Measurements from ENCODE around the gene E2F4. TPM values are rescaled to one million over a fixed set of nuclear protein-coding genes. Genes with fewer than 3 reads are reported as not detected.

The E2F4 gene
- total and polyA plus RNA-seq, 11 donors = 25.2 to 71.3 (median 33.7) TPM

DNA sequence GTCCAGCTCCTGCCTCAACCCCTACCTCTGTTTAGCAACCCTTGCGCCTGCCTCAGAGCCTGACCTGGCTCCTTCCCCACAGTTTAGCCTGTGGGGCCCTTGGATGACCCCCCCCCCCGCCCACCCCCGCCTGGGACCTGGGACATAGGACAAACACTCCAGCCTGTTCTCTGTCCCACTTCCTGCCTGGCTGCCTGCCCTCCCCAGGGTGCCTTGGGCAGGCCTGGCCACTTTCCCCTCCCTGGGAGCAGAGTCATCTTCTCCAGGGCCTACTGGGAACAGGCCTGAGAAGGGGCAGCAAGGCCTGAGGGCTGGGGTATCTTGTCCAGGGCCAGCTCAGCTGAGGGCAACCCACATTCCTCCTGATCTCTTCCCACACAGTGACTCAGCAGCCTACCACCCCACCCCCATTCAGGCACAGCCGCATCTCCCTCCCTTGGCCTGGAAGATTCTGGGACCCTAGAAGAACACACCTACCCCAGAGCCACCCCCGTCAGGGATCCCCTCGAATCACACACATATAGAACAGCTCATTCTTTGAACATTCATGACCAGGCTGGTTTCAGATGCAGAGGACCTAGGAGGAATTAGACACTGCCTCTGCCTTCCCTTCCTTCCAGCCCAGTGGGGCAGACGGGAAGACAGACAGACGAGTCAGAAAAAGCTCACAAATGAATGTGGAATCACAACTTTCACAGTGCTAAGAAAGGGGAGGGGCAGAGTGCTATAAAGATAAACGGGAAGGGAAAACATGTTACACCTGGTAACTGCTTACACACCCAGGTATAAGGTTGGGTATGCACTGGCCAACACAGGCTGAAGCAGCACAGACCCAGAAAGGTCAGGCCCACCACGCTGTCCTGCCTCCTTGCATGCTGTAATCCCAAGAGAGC, 49.3 kb downstream of the E2F4 start:
- no peaks in the 10 kb centered on the region for H3K9me3 ChIP-seq
- peak overlapping the region; percentile 76 to 100 (median 94) for H3K27ac ChIP-seq
- intact Hi-C loops (cut with DNase I) = no loop called here
- no peak for TF ChIP-seq POLR2A (IDR thresholded peaks at IDR 0.05)
- TF ChIP-seq, protein P1, sequence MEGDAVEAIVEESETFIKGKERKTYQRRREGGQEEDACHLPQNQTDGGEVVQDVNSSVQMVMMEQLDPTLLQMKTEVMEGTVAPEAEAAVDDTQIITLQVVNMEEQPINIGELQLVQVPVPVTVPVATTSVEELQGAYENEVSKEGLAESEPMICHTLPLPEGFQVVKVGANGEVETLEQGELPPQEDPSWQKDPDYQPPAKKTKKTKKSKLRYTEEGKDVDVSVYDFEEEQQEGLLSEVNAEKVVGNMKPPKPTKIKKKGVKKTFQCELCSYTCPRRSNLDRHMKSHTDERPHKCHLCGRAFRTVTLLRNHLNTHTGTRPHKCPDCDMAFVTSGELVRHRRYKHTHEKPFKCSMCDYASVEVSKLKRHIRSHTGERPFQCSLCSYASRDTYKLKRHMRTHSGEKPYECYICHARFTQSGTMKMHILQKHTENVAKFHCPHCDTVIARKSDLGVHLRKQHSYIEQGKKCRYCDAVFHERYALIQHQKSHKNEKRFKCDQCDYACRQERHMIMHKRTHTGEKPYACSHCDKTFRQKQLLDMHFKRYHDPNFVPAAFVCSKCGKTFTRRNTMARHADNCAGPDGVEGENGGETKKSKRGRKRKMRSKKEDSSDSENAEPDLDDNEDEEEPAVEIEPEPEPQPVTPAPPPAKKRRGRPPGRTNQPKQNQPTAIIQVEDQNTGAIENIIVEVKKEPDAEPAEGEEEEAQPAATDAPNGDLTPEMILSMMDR (IDR thresholded peaks at IDR 0.05) = no peak
- 43 to 59% (median 50%) methylated on average over 9 to 10 of the region's 10 CpGs for WGBS, 4 donors
- peaks cover 35 to 67% (median 59%) of the 10 kb centered on the region in 12 donors for H3K4me1 ChIP-seq
- H3K4me3 ChIP-seq = no peak overlapping the region
- ATAC-seq (peak; percentile 44 to 56 (median 47)), DNase-seq (peak; percentile 74 to 89 (median 86))
- H3K27me3 ChIP-seq = no peaks in the 10 kb centered on the region
- H3K36me3 ChIP-seq = peaks cover 0 to 41% (median 34%) of the 10 kb centered on the region in 9 donors

GRCh38 chr16:67242138-67242730, 50.3 kb downstream of the E2F4 start:
- Histone ChIP-seq H3K9me3 (no peaks in the 10 kb centered on the region), H3K27me3 (no peaks in the 10 kb centered on the region), H3K4me1 (peaks cover 35 to 73% (median 59%) of the 10 kb centered on the region in 12 donors), H3K27ac (peak overlapping the region; percentile 76 to 100 (median 94)), H3K36me3 (peaks cover 0 to 33% (median 25%) of the 10 kb centered on the region in 9 donors), H3K4me3 (no peak overlapping the region)
- TF ChIP-seq, protein P1 (IDR thresholded peaks at IDR 0.05) = no peak
- no peak for TF ChIP-seq POLR2A (IDR thresholded peaks at IDR 0.05)
- intact Hi-C loops (cut with DNase I) = no loop called here
- no peak for ATAC-seq
- 51 to 68% (median 57%) methylated on average over 4 of the region's 4 CpGs for WGBS, 4 donors
- DNase-seq = peak in 3 of 5 donors; percentile 31 to 60 (median 42)

DNA sequence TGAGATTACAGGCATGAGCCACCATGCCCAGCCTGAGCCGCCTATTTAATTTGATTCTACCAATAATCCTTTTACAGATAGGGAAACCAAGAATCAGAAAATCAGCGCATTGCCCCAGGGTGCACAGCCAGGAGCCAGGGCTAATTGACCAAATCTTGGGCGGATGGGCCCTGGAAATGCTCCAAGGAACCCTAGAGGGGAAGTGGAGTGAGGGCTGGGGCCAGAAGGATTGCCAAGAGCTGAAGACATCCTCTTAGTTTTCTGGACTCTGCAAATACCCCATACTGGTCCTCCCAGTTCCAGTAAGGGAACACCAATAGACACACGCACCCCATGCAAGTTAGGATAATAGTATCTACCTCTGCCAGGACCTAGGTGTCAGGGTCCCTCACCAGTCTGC, 51.5 kb downstream of the E2F4 start:
- peak in 3 of 5 donors; percentile 58 to 67 (median 59) for DNase-seq
- no peak for ATAC-seq
- no peak for TF ChIP-seq POLR2A (IDR thresholded peaks at IDR 0.05)
- TF ChIP-seq, protein P1 (IDR thresholded peaks at IDR 0.05) = no peak

More for the DNA sequence above, 51.5 kb downstream of the E2F4 start:
- H3K27me3 ChIP-seq = no peaks in the 10 kb centered on the region
- H3K4me3 ChIP-seq = peak overlapping the region in 1 of 12 donors; percentile 94
- peak overlapping the region; percentile 82 to 100 (median 94) for H3K27ac ChIP-seq
- WGBS, 4 donors = 63 to 79% (median 67%) methylated on average over 3 to 4 of the region's 4 CpGs
- H3K9me3 ChIP-seq = no peaks in the 10 kb centered on the region
- intact Hi-C loops (cut with DNase I) = no loop called here
- H3K36me3 ChIP-seq = peaks cover 0 to 20% (median 12%) of the 10 kb centered on the region in 9 donors
- peaks cover 39 to 82% (median 67%) of the 10 kb centered on the region in 12 donors for H3K4me1 ChIP-seq

Measured in heart left ventricle (tissue), 16 donors.